Epithelial cell of esophagus (primary cell): ENCODE results near the gene RBBP7.

Experiments
- DNase-seq: peaks from one replicate; pipeline ENCODE4 v3.0.0; 2010; ENCODE audit warnings: low read depth
- H3K4me3 ChIP-seq: 2 replicates; pipeline ENCODE4 v1.5.1; 2011; ENCODE audit warnings: mild to moderate bottlenecking, low read length, control low read depth
- CTCF ChIP-seq: IDR thresholded peaks from 2 replicates; pipeline ENCODE4 v1.5.1; 2011; ENCODE audit warnings: low read depth, mild to moderate bottlenecking, low read length, control low read depth, inconsistent platforms; ENCODE audit not compliant: insufficient read depth; ENCODE audit errors: missing control alignments

Gene RBBP7

GRCh38 chrX:16870095-16870861 is at the start of gene RBBP7:
Gene RBBP7, minus strand, starts transcription at chrX:16870362. Its CDS starts 309 bp downstream, at chrX:16870053.
- TF ChIP-seq CTCF: no peak
- DNase-seq: peak; percentile 88

DNA sequence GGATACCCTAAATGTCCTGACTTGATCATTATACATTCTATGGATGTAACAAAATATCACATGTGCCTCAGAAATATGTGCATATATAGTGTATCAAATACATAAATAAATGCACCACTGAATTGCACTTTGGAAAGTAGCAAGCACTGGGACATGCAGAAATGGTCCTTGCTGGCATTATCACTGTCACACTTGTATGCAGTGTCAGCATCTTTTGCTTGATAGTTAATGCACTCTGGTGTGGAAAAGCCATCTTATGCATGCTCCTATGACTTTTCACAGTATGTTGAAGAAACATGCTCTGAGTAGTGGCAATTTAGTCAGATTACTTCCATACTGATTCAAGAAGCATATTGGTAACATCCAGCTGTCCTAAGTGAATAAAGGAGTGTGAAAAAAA is 48.8 kb upstream of the RBBP7 start:
- DNase-seq: no peak
- H3K4me3 ChIP-seq: no peak overlapping the region
- TF ChIP-seq CTCF: no peak

More at GRCh38 chrX:16870095-16870861, at the start of gene RBBP7:
- H3K4me3 ChIP-seq: peak within 1 kb of the TSS; percentile 65

- no peak for TF ChIP-seq CTCF
- no peak overlapping the region for H3K4me3 ChIP-seq
- DNase-seq: no peak
These were observed 47.0 kb upstream of the RBBP7 start for GRCh38 chrX:16917120-16917519.

DNA sequence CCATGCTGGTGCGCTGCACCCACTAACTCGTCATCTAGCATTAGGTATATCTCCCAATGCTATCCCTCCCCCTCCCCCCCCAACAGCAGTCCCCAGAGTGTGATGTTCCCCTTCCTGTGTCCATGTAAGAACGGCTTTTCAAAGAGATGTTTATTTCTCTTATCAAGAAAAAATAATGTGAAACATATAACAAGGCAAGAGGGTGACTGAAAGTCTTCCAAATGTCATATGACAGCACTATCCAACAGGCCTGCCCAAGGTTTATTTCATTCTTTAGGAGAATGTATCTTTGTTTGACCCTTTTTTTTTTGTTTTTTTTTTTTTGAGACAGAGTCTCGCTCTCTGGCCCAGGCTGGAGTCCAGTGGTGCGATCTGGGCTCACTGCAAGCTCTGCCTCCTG is 46.4 kb upstream of the RBBP7 start:
- no peak for DNase-seq

GRCh38 chrX:16914058-16914457 is 43.9 kb upstream of the RBBP7 start:
- DNase-seq: peak; percentile 17
- no peak for TF ChIP-seq CTCF
- no peak overlapping the region for H3K4me3 ChIP-seq

More for the DNA sequence above, 46.4 kb upstream of the RBBP7 start:
- no peak overlapping the region for H3K4me3 ChIP-seq
- no peak for TF ChIP-seq CTCF

GRCh38 chrX:16910376-16910775 is 40.2 kb upstream of the RBBP7 start:
- H3K4me3 ChIP-seq: no peak overlapping the region
- TF ChIP-seq CTCF: no peak
- DNase-seq: no peak
